Mesodermal cell (in vitro differentiated cells): ENCODE results near the gene A2ML1.
"Not testable (repeated sequence)": the region's sequence is repeated elsewhere in the genome, so short reads cannot be mapped to it uniquely, and the experiment has no call there.

Source experiments
- H3K27ac ChIP-seq: 2 replicates; pipeline ENCODE4 v1.7.0; 2013; ENCODE audit warnings: mild to moderate bottlenecking, low read depth, low read length, moderate library complexity; ENCODE audit not compliant: severe bottlenecking
- H3K36me3 ChIP-seq: 2 replicates; pipeline ENCODE4 v1.7.1; 2013; ENCODE audit warnings: mild to moderate bottlenecking, low read length, moderate library complexity; ENCODE audit not compliant: control insufficient read depth, insufficient read depth
- H3K4me1 ChIP-seq: one replicate; pipeline ENCODE4 v1.7.1; 2013; ENCODE audit warnings: mild to moderate bottlenecking, low read length; ENCODE audit not compliant: insufficient read depth, control insufficient read depth, poor library complexity, severe bottlenecking
- H3K4me3 ChIP-seq: 2 replicates; pipeline ENCODE4 v1.7.0; 2013; ENCODE audit warnings: low read length, control low read depth, mild to moderate bottlenecking; ENCODE audit not compliant: insufficient read depth, poor library complexity, severe bottlenecking; ENCODE audit errors: extremely low read depth
- H3K9me3 ChIP-seq: 2 replicates; pipeline ENCODE4 v1.7.1; 2013; ENCODE audit warnings: mild to moderate bottlenecking, low read length, moderate library complexity; ENCODE audit not compliant: control insufficient read depth
- WGBS, 2 experiments: methylation state at CpG; one replicate each; pipeline ENCODE4 v1.1.5; 2013; ENCODE audit warnings: missing lambda C conversion rate in 2 of 2; ENCODE audit not compliant: insufficient coverage in 2 of 2; 5-methylcytosine and 5-hydroxymethylcytosine counted together

A2ML1 gene

DNA sequence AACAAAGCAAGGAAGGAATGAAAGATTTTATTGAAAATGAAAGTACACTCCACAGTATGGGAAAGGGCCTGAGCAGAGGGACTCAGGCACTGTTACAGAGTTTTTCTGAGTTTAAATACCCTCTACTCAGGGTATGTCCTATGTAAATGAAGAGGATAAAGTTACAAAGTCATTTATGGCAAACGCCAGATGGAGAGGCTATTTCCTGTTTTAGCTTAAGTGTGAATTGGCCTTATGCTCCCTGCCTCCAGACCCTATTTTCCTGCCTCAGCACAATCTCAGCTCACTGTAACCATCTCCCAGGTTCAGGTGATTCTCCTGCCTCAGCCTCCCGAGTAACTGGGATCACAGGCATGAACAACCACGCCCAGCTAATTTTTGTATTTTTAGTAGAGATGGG, 85.1 kb downstream of the A2ML1 start:
- WGBS, 2 experiments, result 71% methylated on average over 1 of the region's 3 CpGs; no CpG with 5 or more reads in 1 of the 2 experiments
- no peak overlapping the region for H3K27ac ChIP-seq
- peaks cover 10% of the 10 kb centered on the region for H3K4me1 ChIP-seq
- no peaks in the 10 kb centered on the region for H3K9me3 ChIP-seq
- no peaks in the 10 kb centered on the region for H3K36me3 ChIP-seq
- no peak overlapping the region for H3K4me3 ChIP-seq

DNA sequence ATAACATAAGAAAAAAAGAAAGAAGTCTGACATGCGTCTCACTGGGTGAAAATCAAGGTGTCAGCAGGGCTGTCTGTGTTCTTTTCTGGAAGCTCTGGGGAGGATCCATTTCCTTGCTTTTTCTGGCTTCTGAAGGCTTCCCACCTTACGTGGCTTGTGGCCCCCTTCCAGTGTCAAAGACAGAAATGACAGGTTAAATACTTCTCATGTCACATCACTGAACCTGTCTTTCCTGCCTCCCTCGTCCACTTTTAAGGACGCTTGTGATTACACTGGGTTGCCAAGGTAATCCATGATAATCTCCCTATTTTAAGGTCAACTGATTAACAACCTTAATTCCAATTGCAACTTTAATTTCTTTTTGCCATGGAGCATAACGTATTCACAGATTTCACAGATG, 87.3 kb downstream of the A2ML1 start:
- H3K36me3 ChIP-seq, result no peaks in the 10 kb centered on the region
- H3K27ac ChIP-seq, result no peak overlapping the region
- peaks cover 18% of the 10 kb centered on the region for H3K4me1 ChIP-seq
- H3K4me3 ChIP-seq, result no peak overlapping the region
- WGBS, 2 experiments, result 92 to 93% methylated on average over 4 of the region's 5 CpGs
- no peaks in the 10 kb centered on the region for H3K9me3 ChIP-seq

DNA sequence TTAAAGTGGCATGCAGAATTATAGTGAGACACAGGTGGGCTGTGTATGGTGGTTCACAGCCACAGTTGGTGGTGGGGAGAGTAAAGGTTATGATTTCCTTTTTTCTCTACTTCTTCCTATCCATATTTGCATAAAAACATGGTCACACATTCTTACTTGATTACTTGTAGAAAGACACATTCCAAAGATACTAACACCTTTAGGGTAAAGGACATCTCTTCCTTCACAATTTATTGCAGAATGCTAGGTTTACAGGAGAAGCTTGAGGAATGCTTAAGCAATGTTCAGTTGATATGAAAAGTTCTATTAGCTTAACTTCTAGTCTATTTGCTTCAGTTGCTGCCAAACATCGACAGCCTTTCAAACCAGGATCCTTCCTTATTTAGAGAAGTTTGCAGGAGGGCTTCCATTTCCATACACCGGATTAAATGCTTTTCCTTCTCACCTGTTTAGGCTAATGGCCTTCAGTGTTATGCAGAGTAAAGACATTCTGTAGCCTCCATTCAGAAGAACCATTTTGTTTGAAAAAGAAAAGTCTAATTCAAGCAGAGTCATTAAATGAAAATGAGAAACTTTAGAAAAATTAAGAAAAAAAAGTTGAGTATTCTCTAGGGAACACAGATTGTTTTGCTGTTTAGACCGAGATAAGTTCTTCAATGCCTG, 89.3 kb downstream of the A2ML1 start:
- Histone ChIP-seq H3K9me3 (no peaks in the 10 kb centered on the region), H3K4me3 (no peak overlapping the region)
- WGBS, 2 experiments, result 50% methylated on average over 1 of the region's 3 CpGs; no CpG with 5 or more reads in 1 of the 2 experiments

DNA sequence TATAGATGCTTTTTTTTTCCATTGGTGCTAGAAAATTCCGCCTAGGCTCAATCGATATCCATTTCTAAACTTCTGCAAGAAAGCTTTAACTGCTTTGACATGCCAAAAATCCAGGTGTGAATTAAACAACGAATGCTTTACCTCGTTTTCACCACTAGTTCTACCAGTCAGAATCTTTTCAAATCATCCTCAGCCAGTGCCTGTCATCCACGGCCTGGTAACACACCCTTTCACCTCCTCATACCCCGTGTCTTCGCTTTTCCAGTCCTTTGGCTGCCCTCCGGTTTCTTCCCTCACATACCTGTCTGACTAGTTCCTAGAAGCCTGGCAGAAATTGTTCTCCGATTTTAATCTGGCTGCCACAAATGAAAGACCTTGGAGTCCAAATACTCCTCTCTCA, 90.5 kb downstream of the A2ML1 start:
- Histone ChIP-seq H3K27ac (peak overlapping the region; percentile 97), H3K4me1 (peaks cover 15% of the 10 kb centered on the region), H3K36me3 (no peaks in the 10 kb centered on the region), H3K4me3 (peak overlapping the region; percentile 58), H3K9me3 (no peaks in the 10 kb centered on the region)
- 10 to 11% methylated on average over 7 to 8 of the region's 9 CpGs for WGBS, 2 experiments

More for the DNA sequence above, 89.3 kb downstream of the A2ML1 start:
- peaks cover 18% of the 10 kb centered on the region for H3K4me1 ChIP-seq
- H3K27ac ChIP-seq, result no peak overlapping the region
- H3K36me3 ChIP-seq, result no peaks in the 10 kb centered on the region

- H3K4me1 ChIP-seq, result peaks cover 15% of the 10 kb centered on the region
- 0 to 7% methylated on average over 3 to 4 of the region's 6 CpGs for WGBS, 2 experiments
- peaks cover 4% of the 10 kb centered on the region for H3K36me3 ChIP-seq
- H3K9me3 ChIP-seq, result no peaks in the 10 kb centered on the region
- H3K27ac ChIP-seq, result peak overlapping the region; percentile 97
- H3K4me3 ChIP-seq, result peak overlapping the region; percentile 58
Measured at GRCh38 chr12:8913702-8914032, 91.2 kb downstream of the A2ML1 start.

- WGBS, 2 experiments, result 0% methylated on average over 4 to 7 of the region's 57 CpGs
- H3K36me3 ChIP-seq, H3K9me3 ChIP-seq: not testable (repeated sequence)
- peaks cover 15% of the 10 kb centered on the region for H3K4me1 ChIP-seq
- H3K4me3 ChIP-seq, result peak within 1 kb of the TSS; percentile 67
- peak within 1 kb of the TSS; percentile 97 for H3K27ac ChIP-seq
Measured at GRCh38 chr12:8914033-8914715, 91.8 kb downstream of the A2ML1 start, which contains the start of gene PHC1. Gene PHC1, plus strand, starts transcription at chr12:8914509. Its CDS starts 3,169 bp downstream, at chr12:8917678.

GRCh38 chr12:8914716-8915526, 92.5 kb downstream of the A2ML1 start:
- no peaks in the 10 kb centered on the region for H3K9me3 ChIP-seq
- WGBS, 2 experiments, result 0 to 1% methylated on average over 14 to 28 of the region's 35 CpGs
- H3K4me3 ChIP-seq, result peak overlapping the region; percentile 67
- H3K27ac ChIP-seq, result peak overlapping the region; percentile 48
- peaks cover 15% of the 10 kb centered on the region for H3K4me1 ChIP-seq
- H3K36me3 ChIP-seq, result peaks cover 16% of the 10 kb centered on the region

DNA sequence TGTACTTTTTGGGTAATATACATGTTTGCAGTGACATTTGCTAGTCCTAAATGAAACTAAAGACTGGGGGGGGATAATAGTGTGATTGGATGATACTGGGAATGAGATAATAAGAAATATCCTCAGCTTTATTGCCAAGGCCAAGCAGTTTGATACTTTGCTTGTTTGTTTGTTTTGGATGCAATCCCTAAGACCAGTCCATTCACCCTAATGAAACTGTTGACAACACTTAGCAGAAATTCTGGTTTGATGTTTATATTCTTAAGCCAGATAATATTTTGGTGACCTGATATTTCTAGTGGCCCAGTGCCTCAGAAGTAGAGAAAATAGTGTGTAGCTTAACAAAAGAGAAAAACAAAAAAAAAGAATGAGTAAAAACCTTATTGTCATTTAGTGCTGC, 93.7 kb downstream of the A2ML1 start:
- no peaks in the 10 kb centered on the region for H3K9me3 ChIP-seq
- peak overlapping the region; percentile 67 for H3K4me3 ChIP-seq
- peaks cover 27% of the 10 kb centered on the region for H3K36me3 ChIP-seq
- H3K4me1 ChIP-seq, result peaks cover 15% of the 10 kb centered on the region
- no peak overlapping the region for H3K27ac ChIP-seq

GRCh38 chr12:8917031-8917430, 94.6 kb downstream of the A2ML1 start:
- no peaks in the 10 kb centered on the region for H3K9me3 ChIP-seq
- peaks cover 11% of the 10 kb centered on the region for H3K4me1 ChIP-seq
- no peak overlapping the region for H3K4me3 ChIP-seq
- WGBS, 2 experiments, result 76% methylated on average over 3 of the region's 3 CpGs
- no peak overlapping the region for H3K27ac ChIP-seq
- H3K36me3 ChIP-seq, result peaks cover 36% of the 10 kb centered on the region

DNA sequence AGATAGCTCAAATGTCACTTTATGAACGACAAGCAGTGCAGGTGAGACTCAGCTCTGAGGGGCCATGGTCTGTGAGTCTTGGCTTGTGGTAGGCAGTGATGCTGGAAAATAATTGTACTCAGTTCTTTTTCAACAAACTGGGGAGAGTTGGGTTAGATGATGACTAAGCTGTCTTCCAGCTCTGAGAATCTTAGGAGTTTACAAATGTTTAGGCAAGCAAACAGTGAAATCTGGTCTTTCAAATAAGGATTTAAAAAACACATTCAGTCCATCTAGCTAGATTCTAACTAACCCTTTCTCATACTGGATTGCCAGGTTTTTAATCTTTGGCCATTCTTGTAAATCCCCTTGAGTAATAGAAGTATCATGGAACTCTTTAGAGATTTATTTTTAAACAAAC, 95.3 kb downstream of the A2ML1 start:
- no peak overlapping the region for H3K27ac ChIP-seq
- no peaks in the 10 kb centered on the region for H3K9me3 ChIP-seq
- H3K4me1 ChIP-seq, result peaks cover 5% of the 10 kb centered on the region
- H3K36me3 ChIP-seq, result peaks cover 43% of the 10 kb centered on the region
- 83% methylated on average over 1 of the region's 1 CpG; no CpG with 5 or more reads in 1 of the 2 experiments for WGBS, 2 experiments
- H3K4me3 ChIP-seq, result no peak overlapping the region
